HG03060 (cell line): ENCODE data around the gene ACBD6.

Source experiments
- ATAC-seq: cut with Tn5 transposase; IDR thresholded peaks from one replicate; pipeline ENCODE4 v1.9.1; 2021; ENCODE audit warnings: low read depth, moderate number of reproducible peaks; ENCODE audit not compliant: unreplicated experiment

The ACBD6 gene

GRCh38 chr1:180248731-180249681 is 253.4 kb downstream of the ACBD6 start:
- no peak for ATAC-seq

- no peak for ATAC-seq
Observed at GRCh38 chr1:180248176-180248575, 254.2 kb downstream of the ACBD6 start.

GRCh38 chr1:180247580-180247979 is 254.8 kb downstream of the ACBD6 start:
- no peak for ATAC-seq

- ATAC-seq, result no peak
Observed at GRCh38 chr1:180247061-180247460, 255.3 kb downstream of the ACBD6 start.

GRCh38 chr1:180246579-180246978 is 255.8 kb downstream of the ACBD6 start:
- ATAC-seq, result no peak

- no peak for ATAC-seq
Observed at GRCh38 chr1:180244840-180245239, 257.5 kb downstream of the ACBD6 start.

- ATAC-seq, result no peak
Observed at GRCh38 chr1:180243517-180244221, 258.7 kb downstream of the ACBD6 start.

- ATAC-seq, result no peak
Observed at GRCh38 chr1:180241716-180242544, 260.4 kb downstream of the ACBD6 start.

- no peak for ATAC-seq
Observed at GRCh38 chr1:180239145-180240096, 263.0 kb downstream of the ACBD6 start.

- no peak for ATAC-seq
Observed at GRCh38 chr1:180238675-180239074, 263.7 kb downstream of the ACBD6 start.
